Activated naive CD4-positive, alpha-beta T cell treated with anti-CD3 and anti-CD28 coated beads for 36 hours (primary cell): Measurements from ENCODE around the gene TEX2. TPM values are rescaled to one million over a fixed set of nuclear protein-coding genes. Genes with fewer than 3 reads are reported as not detected.
A peak's percentile ranks its signal among the peaks of the same experiment; 100 is the strongest.

Source experiments
- CTCF ChIA-PET: fragments of 350-600 bp; sonication (Branson Sonifier 250); formaldehyde crosslinking; loops from one replicate; lab custom pipeline; 2021; ENCODE audit warnings: antibody characterized with exemption; lab: Charles Lee
- DNase-seq: peaks from one replicate; pipeline ENCODE4 v3.0.0-alpha.2; 2020
- H3K27ac Mint-ChIP-seq: one replicate; pipeline ENCODE4 v1.8.0; 2021; ENCODE audit warnings: mild to moderate bottlenecking, mixed read lengths
- H3K27me3 Mint-ChIP-seq: one replicate; pipeline ENCODE4 v1.8.0; 2021; ENCODE audit warnings: low read depth, mixed read lengths
- H3K36me3 Mint-ChIP-seq: one replicate; pipeline ENCODE4 v1.8.0; 2021; ENCODE audit warnings: low read depth, mixed read lengths
- H3K4me1 Mint-ChIP-seq: one replicate; pipeline ENCODE4 v1.8.0; 2021; ENCODE audit warnings: low read depth, mixed read lengths
- H3K4me3 Mint-ChIP-seq: one replicate; pipeline ENCODE4 v1.8.0; 2021; ENCODE audit warnings: mild to moderate bottlenecking, moderate library complexity, mixed read lengths
- H3K9me3 Mint-ChIP-seq: one replicate; pipeline ENCODE4 v1.8.0; 2021; ENCODE audit warnings: mixed read lengths
- intact Hi-C: fragments of 100-400 bp; cut with micrococcal nuclease; formaldehyde crosslinking; loops from one replicate; pipeline ENCODE4 v1.15.1; 2023
- total RNA-seq, 2 experiments: library from RNA; stranded (reverse); gene quantifications; one replicate each; pipeline ENCODE4 v1.2.3, GENCODE V29; 2021

The TEX2 gene
- total RNA-seq, 2 experiments from 2014 or later: 9.2 to 10.6 TPM

DNA sequence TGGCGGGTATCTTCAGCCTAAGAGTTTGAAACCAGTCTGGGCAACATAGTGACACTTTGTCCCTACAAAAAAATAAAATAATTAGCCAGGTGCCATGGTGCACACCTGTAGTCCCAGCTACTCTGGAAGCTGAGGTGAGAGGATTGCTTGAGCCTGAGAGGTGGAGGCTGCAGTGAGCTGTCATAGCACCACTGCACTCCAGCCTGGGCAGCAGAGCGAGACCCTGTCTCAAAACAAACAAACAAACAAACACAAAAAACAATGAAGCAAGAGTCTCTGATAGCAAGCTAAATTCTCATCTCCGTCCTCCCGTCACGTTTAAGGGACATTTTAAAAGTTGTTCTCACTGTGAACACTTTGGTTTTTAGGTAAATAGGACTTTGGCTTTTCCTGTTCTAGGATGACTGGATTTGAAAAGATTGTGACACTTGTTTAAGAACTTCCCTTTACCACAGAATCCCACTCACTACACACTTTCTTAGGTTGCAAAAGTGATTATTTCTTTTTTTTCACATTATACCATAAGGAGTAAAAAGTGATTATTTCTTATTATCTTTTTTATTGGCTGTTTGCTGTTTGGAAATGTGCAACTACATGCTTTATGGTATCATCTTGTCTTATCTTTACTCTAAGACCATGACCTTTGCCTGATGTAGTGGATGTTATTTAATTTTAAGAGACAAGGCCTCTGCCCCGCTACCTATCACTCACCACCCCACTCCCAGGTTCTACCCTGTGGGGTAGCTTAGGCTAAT, 128.7 kb downstream of the TEX2 start:
- intact Hi-C loops: loop anchor here (5.0 kb wide), 1 partner anchor 362 kb away; the partner anchor contains the start of genes CCDC47 and DDX42
- Mint-ChIP-seq H3K36me3 (no peaks in the 10 kb centered on the region), H3K4me3 (no peak overlapping the region), H3K27me3 (no peaks in the 10 kb centered on the region), H3K4me1 (peaks cover 19% of the 10 kb centered on the region), H3K27ac (no peak overlapping the region), H3K9me3 (no peaks in the 10 kb centered on the region)
- DNase-seq: no peak
- CTCF ChIA-PET: interaction anchor here (0.6 to 8.3 kb wide), 52 partner anchors 8 to 282 kb away, joined by 3 to 372 read pairs (median 6); partner anchors contain the start of genes CSHL1, GH1, ICAM2 and PRR29

DNA sequence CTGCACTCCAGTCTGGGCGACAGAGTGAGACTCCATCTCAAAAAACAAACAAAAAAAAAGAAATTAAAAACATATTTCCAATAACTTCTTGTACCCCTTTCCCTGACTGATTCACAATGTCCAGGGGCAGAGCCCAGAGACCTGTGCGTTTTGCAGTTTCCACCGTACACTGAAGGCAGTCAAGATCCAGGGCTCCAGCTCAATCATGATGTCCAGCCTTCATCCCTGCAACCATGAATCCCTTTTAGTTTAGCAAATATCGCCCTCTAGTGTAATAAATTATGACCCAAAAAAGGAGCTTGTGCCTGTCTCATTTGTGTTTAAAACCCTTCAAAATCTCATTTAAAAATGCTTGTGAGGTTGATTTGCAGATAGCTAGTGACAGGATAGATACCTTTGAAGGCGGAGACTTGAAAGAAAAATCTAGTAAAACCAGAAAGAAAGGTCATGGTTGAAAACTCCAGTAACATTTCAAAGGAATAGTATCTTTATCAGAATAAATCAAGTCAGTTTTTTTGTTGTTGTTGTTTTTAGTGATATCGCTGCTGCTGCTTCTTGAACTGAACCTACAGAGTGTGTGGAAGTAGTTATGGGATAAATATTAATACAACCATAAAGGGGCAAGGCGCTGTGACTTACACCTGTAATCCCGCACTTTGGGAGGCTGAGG, 129.4 kb downstream of the TEX2 start:
- DNase-seq: no peak
- no peak overlapping the region for H3K27ac Mint-ChIP-seq
- no peaks in the 10 kb centered on the region for H3K9me3 Mint-ChIP-seq
- CTCF ChIA-PET: interaction anchor here (0.6 to 8.3 kb wide), 53 partner anchors 8 to 244 kb away, joined by 3 to 372 read pairs (median 5); partner anchors contain the start of genes CSHL1, GH1, ICAM2 and PRR29
- H3K4me3 Mint-ChIP-seq: no peak overlapping the region
- H3K36me3 Mint-ChIP-seq: no peaks in the 10 kb centered on the region
- H3K27me3 Mint-ChIP-seq: no peaks in the 10 kb centered on the region
- peaks cover 24% of the 10 kb centered on the region for H3K4me1 Mint-ChIP-seq
- intact Hi-C loops: loop anchor here (1.0 to 5.0 kb wide), 2 partner anchors 104 to 361 kb away; partner anchors contain the start of genes CCDC47 and DDX42

DNA sequence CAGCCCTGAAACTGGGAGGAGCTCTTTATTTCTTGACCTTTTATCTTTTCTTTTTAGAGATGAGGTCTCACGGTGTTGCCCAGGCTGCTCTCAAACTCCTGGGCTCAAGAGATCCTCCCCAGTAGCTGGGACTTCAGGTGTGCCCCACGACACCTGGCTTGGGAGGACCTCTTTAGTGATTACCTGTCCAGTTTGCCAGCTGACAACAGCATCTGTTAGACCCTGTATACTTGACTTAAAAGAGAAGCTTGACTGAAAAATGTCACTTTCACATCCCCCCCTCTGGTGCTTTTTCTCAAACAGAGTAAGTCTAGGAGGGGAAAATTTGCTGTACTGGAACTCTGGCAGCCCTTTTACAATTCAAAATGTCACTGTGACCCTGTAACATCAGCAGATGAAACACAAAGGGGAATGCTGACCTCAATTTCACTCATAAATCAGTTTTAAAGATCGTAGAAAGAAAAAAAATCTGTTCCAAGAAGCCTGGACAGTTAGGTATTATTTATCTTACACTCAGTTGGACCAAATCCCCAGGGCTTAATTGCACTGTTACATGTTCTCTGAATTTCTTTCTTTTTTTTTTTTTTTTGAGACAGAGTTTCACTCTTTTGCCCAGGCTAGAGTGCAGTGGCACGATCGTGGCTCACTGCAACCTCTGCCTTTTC, 131.3 kb downstream of the TEX2 start:
- Mint-ChIP-seq H3K9me3 (no peaks in the 10 kb centered on the region), H3K4me3 (peak overlapping the region; percentile 72), H3K27me3 (no peaks in the 10 kb centered on the region), H3K27ac (peak overlapping the region; percentile 92), H3K4me1 (peaks cover 35% of the 10 kb centered on the region), H3K36me3 (peaks cover 1% of the 10 kb centered on the region)
- CTCF ChIA-PET: interaction anchor here (0.5 to 8.3 kb wide), 16 partner anchors 11 to 229 kb away, joined by 3 to 372 read pairs (median 6); partner anchors contain the start of gene GH1
- intact Hi-C loops: loop anchor here (2.0 to 5.0 kb wide), 2 partner anchors 289 to 359 kb away; partner anchors contain the start of genes CCDC47, DDX42 and SMARCD2
- DNase-seq: no peak

DNA sequence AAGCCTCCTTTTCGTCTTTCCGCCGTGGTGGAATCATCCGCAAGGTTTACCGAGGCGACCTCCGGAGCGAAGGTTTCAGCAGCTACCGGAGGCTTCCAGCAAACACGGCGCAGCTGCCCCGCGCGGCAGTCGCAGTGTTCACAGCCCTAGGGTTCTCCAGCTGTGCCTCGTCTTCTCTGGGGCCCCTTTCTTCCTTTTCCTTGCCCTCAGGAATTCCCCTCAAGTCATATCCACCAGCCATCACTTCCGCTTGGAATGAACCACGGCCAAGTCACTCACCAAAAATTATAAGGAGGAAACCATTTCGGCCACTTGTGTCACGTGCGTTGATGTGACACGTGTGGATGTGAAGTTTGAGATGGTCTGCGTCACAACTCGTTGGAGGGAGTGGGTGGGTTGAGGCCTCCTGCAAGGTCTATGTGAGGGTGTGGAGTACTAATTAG, 132.5 kb downstream of the TEX2 start:
- peak; percentile 84 for DNase-seq
- Mint-ChIP-seq H3K4me3 (peak overlapping the region; percentile 72), H3K36me3 (peaks cover 1% of the 10 kb centered on the region), H3K4me1 (peaks cover 47% of the 10 kb centered on the region), H3K27ac (peak overlapping the region; percentile 92), H3K27me3 (no peaks in the 10 kb centered on the region), H3K9me3 (no peaks in the 10 kb centered on the region)
- CTCF ChIA-PET: interaction anchor here (0.7 to 8.3 kb wide), 13 partner anchors 10 to 226 kb away, joined by 3 to 372 read pairs (median 6); partner anchors contain the start of gene GH1
- intact Hi-C loops: loop anchor here (1.0 to 5.0 kb wide), 8 partner anchors 15 to 358 kb away; partner anchors contain the start of genes CCDC47, DDX42 and SMARCD2

DNA sequence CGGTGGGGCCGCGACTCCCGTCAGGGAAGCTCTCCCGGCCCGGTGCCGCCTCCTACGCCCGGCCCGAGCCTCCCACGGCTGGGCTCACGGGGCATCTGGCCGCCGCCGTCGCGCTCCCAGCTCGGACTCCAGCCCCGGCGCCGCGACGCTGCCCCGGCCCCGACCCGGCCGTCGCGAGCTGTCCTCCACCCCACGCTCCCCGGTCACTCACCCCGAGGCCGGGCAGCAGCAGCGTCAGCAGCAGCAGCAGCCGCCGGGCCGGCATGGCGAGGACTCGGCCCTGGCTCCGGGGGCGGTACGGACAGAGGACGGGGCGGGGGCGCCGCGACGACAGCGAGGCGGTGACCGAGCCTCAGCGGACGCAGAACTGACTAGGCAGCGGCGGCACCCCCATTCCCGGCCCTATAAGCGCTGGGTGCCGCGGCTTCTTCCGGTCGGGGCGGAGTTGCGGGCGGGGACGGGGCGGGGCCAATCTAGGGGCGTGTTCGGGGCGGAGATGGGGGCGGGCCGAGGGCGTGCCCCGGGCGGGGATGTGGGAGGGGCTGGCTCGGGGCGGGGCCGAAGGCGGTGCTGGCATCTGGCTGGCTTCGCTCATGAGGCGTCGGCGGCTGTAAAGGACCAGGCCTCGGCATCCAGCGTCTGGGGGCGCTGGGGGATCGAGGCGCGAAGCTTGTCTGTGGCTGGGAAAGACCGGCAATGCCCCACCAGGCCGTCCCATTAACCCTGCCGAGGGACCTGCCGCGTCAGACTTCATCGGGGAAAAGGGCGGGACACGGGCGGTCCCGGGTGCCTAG, 133.1 kb downstream of the TEX2 start, which contains the start of gene ERN1:
Gene ERN1 (minus strand): TSS at position 380 of the 794 bp plus-strand sequence. CDS start 115 bp downstream, at position 265.
- Mint-ChIP-seq H3K9me3 (no peaks in the 10 kb centered on the region), H3K27me3 (no peaks in the 10 kb centered on the region), H3K4me1 (peaks cover 52% of the 10 kb centered on the region)

DNA sequence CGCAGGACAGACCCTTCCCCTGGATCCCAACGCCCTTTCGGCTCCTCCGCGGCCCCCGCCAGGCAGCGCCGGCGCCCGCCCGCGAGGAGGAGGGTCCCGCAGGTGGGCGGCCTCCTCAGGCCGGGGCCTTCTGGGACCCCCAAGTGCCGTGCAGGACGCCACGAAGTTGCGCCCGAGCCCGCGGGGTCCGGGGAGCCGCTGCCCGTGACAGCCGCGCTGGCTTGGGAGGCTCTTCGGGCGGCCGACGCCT, 133.6 kb downstream of the TEX2 start:
- Mint-ChIP-seq H3K4me3 (peak overlapping the region; percentile 90), H3K36me3 (peaks cover 5% of the 10 kb centered on the region), H3K9me3 (no peaks in the 10 kb centered on the region), H3K27ac (no peak overlapping the region), H3K27me3 (no peaks in the 10 kb centered on the region), H3K4me1 (peaks cover 53% of the 10 kb centered on the region)
- CTCF ChIA-PET: interaction anchor here (1.0 to 8.3 kb wide), 3 partner anchors 65 to 101 kb away, joined by 4 to 372 read pairs (median 189); no protein-coding TSS in a partner anchor
- DNase-seq: no peak
- intact Hi-C loops: no loop called here

More for the DNA sequence above, 133.1 kb downstream of the TEX2 start, which contains the start of gene ERN1:
- CTCF ChIA-PET: interaction anchor here (0.7 to 8.3 kb wide), 12 partner anchors 9 to 225 kb away, joined by 3 to 372 read pairs (median 5); no protein-coding TSS in a partner anchor
- peaks cover 1% of the 10 kb centered on the region for H3K36me3 Mint-ChIP-seq
- peak within 1 kb of the TSS; percentile 92 for H3K27ac Mint-ChIP-seq
- peak within 1 kb of the TSS; percentile 90 for H3K4me3 Mint-ChIP-seq
- DNase-seq: peak; percentile 92
- intact Hi-C loops: loop anchor here (1.0 to 5.0 kb wide), 8 partner anchors 15 to 358 kb away; partner anchors contain the start of genes CCDC47, DDX42 and SMARCD2

DNA sequence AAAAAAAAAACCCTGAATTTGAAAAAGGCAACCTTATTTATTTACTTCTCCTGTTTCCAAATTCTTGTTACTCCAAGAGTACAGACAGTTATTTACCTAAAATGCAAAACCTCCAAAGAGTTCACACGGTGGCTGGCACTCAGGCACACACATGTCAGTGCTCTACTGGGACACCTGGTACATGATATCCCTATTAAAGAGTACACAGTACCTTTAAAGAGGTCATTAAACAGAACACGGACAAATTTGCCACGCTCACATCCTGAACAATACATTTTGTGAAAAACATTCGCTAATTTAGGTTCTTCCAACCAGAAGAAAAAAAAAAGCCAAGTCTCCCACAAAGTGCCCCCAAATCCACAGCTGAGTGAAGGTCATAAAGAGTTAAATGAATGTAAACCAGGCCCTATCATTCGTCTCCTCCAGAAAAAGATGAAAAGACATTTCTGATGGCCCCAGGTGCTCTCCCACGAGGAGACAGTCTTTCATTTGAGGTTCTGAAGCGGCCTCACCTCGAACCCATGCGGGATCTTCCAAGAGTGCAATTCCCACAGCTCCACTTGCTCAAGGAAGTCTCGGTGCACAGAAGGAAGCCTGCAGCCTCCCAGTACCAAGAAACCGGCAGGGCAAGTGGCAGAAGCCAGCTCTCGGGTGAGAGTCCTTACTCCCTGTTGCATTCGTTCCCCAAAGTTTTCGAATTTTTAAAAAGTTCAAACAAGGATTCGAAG, 134.1 kb downstream of the TEX2 start:
- Mint-ChIP-seq H3K9me3 (no peaks in the 10 kb centered on the region), H3K4me3 (peak overlapping the region; percentile 90), H3K27ac (peak overlapping the region; percentile 73), H3K27me3 (no peaks in the 10 kb centered on the region), H3K4me1 (peaks cover 55% of the 10 kb centered on the region), H3K36me3 (peaks cover 7% of the 10 kb centered on the region)
- DNase-seq: peak; percentile 31
- intact Hi-C loops: no loop called here
- CTCF ChIA-PET: interaction anchor here (1.0 to 8.3 kb wide), 3 partner anchors 65 to 100 kb away, joined by 4 to 372 read pairs (median 189); no protein-coding TSS in a partner anchor

DNA sequence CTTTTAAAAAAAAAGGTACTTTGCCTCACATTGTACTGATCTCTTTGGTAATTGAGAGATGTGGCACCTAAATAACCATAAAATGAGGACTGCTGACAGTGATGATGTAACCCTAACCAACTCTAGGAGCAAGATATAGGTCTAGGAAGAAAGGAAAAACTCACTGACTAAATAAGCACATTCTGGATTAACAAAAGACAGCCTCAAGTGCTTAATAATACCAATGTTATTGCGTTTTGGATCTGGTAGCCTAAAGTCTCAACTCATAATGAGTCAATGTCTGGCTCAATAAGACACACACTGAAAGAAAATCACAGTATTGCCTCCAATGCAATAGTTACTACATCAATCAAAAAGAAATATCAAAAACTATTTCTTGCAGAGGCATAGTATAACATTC, 136.1 kb downstream of the TEX2 start:
- H3K9me3 Mint-ChIP-seq: no peaks in the 10 kb centered on the region
- no peak for DNase-seq
- H3K27ac Mint-ChIP-seq: no peak overlapping the region
- H3K36me3 Mint-ChIP-seq: peaks cover 8% of the 10 kb centered on the region
- H3K4me1 Mint-ChIP-seq: peaks cover 60% of the 10 kb centered on the region
- H3K4me3 Mint-ChIP-seq: no peak overlapping the region
- H3K27me3 Mint-ChIP-seq: no peaks in the 10 kb centered on the region
- intact Hi-C loops: no loop called here
- CTCF ChIA-PET: interaction anchor here (2.0 kb wide), 1 partner anchor 63 kb away, joined by 5 read pairs; no protein-coding TSS in a partner anchor

DNA sequence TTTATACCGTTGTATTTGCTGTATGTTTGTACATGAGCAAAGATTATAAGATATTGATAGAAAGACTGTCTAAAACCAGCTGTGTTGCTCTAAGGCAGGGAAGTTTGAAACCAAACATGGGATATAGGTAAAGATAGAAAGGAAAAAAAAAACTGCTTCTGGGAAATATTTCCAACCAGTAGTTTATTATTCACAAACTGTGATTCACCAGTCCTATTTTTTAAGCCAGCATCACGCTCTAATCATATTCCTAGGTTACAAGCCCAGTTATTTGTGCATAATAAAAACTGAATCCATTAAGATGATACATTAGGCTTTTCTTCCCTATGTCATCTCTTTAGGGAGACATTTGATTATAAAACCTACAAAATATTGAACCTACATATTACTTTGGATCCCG, 137.1 kb downstream of the TEX2 start:
- Mint-ChIP-seq H3K27ac (no peak overlapping the region), H3K27me3 (no peaks in the 10 kb centered on the region), H3K9me3 (no peaks in the 10 kb centered on the region), H3K4me1 (peaks cover 60% of the 10 kb centered on the region), H3K36me3 (peaks cover 8% of the 10 kb centered on the region), H3K4me3 (no peak overlapping the region)
- intact Hi-C loops: no loop called here
- CTCF ChIA-PET: interaction anchor here (0.5 to 2.0 kb wide), 4 partner anchors 12 to 101 kb away, joined by 3 to 5 read pairs (median 4); no protein-coding TSS in a partner anchor
- DNase-seq: no peak

DNA sequence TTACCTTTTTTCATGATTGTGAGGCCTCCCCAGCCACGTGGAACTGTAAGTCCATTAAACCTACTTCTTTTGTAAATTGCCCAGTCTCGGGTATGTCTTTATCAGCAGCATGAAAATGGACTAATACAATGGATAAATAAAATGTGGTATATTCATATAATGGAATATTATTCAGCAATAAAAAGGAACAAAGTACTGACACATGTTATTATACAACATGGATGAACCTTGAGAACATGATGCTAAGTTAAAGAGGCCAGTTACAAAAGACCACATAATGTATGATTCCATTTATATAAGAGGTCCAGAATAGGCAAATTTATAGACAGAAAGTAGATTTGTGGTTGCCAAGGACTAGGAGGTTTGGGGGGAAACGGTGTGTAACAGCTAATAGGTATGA, 138.5 kb downstream of the TEX2 start:
- Mint-ChIP-seq H3K27me3 (no peaks in the 10 kb centered on the region), H3K9me3 (no peaks in the 10 kb centered on the region), H3K4me1 (peaks cover 69% of the 10 kb centered on the region), H3K36me3 (peaks cover 8% of the 10 kb centered on the region), H3K27ac (no peak overlapping the region), H3K4me3 (no peak overlapping the region)
- intact Hi-C loops: no loop called here
- no peak for DNase-seq
- CTCF ChIA-PET: interaction anchor here (1.8 to 1.9 kb wide), 2 partner anchors 96 to 99 kb away, joined by 5 to 7 read pairs; no protein-coding TSS in a partner anchor
